CD14-positive monocyte (primary cell): ENCODE results near the gene LGALS16. TPM values are rescaled to one million over a fixed set of nuclear protein-coding genes. Genes with fewer than 3 reads are reported as not detected.
"Not testable (repeated sequence)": the region's sequence is repeated elsewhere in the genome, so short reads cannot be mapped to it uniquely, and the experiment has no call there.

Experiments
- DNase-seq, 3 donors: peaks; one replicate each; pipeline ENCODE4 v3.0.0-alpha.2; 2011 to 2022
- H2AFZ ChIP-seq: 2 replicates; pipeline ENCODE4 v1.6.0; 2012; ENCODE audit warnings: mild to moderate bottlenecking, low read depth, low read length, inconsistent platforms; ENCODE audit not compliant: insufficient read depth, poor library complexity, severe bottlenecking
- H3K27ac ChIP-seq, 2 donors: 1 replicate in 1 of 2; 2 replicates in 1 of 2; pipeline ENCODE4 v1.5.1; 2012 to 2013; ENCODE audit warnings: low read length in 2 of 2, control low read depth in 1 of 2, inconsistent platforms in 1 of 2, low read depth in 1 of 2, mild to moderate bottlenecking in 1 of 2
- H3K27me3 ChIP-seq, 2 donors: one replicate each; pipeline versions ENCODE4 v1.6.0 to v1.6.1; 2011 to 2013; ENCODE audit warnings: low read length in 2 of 2; ENCODE audit not compliant: control insufficient read depth in 2 of 2, insufficient read depth in 2 of 2
- H3K36me3 ChIP-seq, 2 donors: replicated peaks in 1 of 2; 1 replicate in 1 of 2; 2 replicates in 1 of 2; pipeline versions ENCODE4 v1.5.1 to v1.6.1; 2012 to 2013; ENCODE audit warnings: low read length in 2 of 2, control low read depth in 1 of 2, inconsistent platforms in 1 of 2, mild to moderate bottlenecking in 1 of 2; ENCODE audit not compliant: insufficient read depth in 2 of 2, control insufficient read depth in 1 of 2
- H3K4me1 ChIP-seq, 2 donors: 1 replicate in 1 of 2; 2 replicates in 1 of 2; pipeline versions ENCODE4 v1.5.1 to v1.6.1; 2012 to 2013; ENCODE audit warnings: low read length in 2 of 2, control low read depth in 1 of 2, inconsistent platforms in 1 of 2, mild to moderate bottlenecking in 1 of 2, moderate library complexity in 1 of 2; ENCODE audit not compliant: insufficient read depth in 2 of 2, control insufficient read depth in 1 of 2
- H3K4me2 ChIP-seq: replicated peaks from 2 replicates; pipeline ENCODE3; 2012; ENCODE audit warnings: low read length, moderate library complexity, mild to moderate bottlenecking; ENCODE audit not compliant: poor library complexity, severe bottlenecking; ENCODE audit errors: extremely low read depth
- H3K4me3 ChIP-seq, 3 experiments: fragments of 200-600 bp in 1 of 3; sonication (generic) in 1 of 3; replicated peaks in 1 of 3; 1 replicate in 2 of 3; 2 replicates in 1 of 3; pipeline ENCODE4 v1.5.1; 2011 to 2013; ENCODE audit warnings: low read length in 3 of 3, mild to moderate bottlenecking in 3 of 3, control low read depth in 2 of 3, low read depth in 2 of 3, inconsistent platforms in 1 of 3, moderate library complexity in 1 of 3
- H3K79me2 ChIP-seq: 2 replicates; pipeline ENCODE4 v1.6.0; 2012; ENCODE audit warnings: mild to moderate bottlenecking, control low read depth, inconsistent platforms, low read length, moderate library complexity; ENCODE audit not compliant: insufficient read depth
- H3K9ac ChIP-seq: 2 replicates; pipeline ENCODE4 v1.6.0; 2017; ENCODE audit warnings: low read length, mild to moderate bottlenecking; ENCODE audit not compliant: insufficient read depth, poor library complexity, severe bottlenecking
- H3K9me3 ChIP-seq, 2 donors: replicated peaks in 1 of 2; 1 replicate in 1 of 2; 2 replicates in 1 of 2; pipeline versions ENCODE4 v1.5.1 to v1.6.1; 2012 to 2013; ENCODE audit warnings: low read length in 2 of 2, control low read depth in 1 of 2; ENCODE audit not compliant: control insufficient read depth in 1 of 2, insufficient read depth in 1 of 2
- H4K20me1 ChIP-seq: 2 replicates; pipeline ENCODE4 v1.6.0; 2012; ENCODE audit warnings: mild to moderate bottlenecking, low read length, control low read depth, moderate library complexity; ENCODE audit not compliant: insufficient read depth
- H3K27ac Mint-ChIP-seq, 7 donors: one replicate each; pipeline ENCODE4 v1.8.0; 2020; ENCODE audit warnings: mild to moderate bottlenecking in 7 of 7, mixed read lengths in 7 of 7, moderate library complexity in 6 of 7, inconsistent platforms in 2 of 7
- H3K27me3 Mint-ChIP-seq, 3 donors: one replicate each; pipeline ENCODE4 v1.8.0; 2021 to 2022; ENCODE audit warnings: low read depth in 3 of 3, mild to moderate bottlenecking in 3 of 3, mixed read lengths in 3 of 3, moderate library complexity in 3 of 3, inconsistent platforms in 1 of 3
- H3K36me3 Mint-ChIP-seq, 2 donors: one replicate each; pipeline ENCODE4 v1.8.0; 2020; ENCODE audit warnings: mixed read lengths in 2 of 2, inconsistent platforms in 1 of 2, mild to moderate bottlenecking in 1 of 2
- H3K4me1 Mint-ChIP-seq: one replicate; pipeline ENCODE4 v1.8.0; 2020; ENCODE audit warnings: mild to moderate bottlenecking, mixed read lengths
- H3K4me3 Mint-ChIP-seq, 2 donors: one replicate each; pipeline ENCODE4 v1.8.0; 2020; ENCODE audit warnings: mild to moderate bottlenecking in 2 of 2, mixed read lengths in 2 of 2, moderate library complexity in 1 of 2
- H3K9me3 Mint-ChIP-seq, 7 donors: one replicate each; pipeline ENCODE4 v1.8.0; 2020 to 2022; ENCODE audit warnings: mixed read lengths in 7 of 7, mild to moderate bottlenecking in 6 of 7, moderate library complexity in 6 of 7, inconsistent platforms in 2 of 7
- WGBS: methylation state at CpG from one replicate; pipeline ENCODE4 v1.1.5; 2013; ENCODE audit warnings: missing lambda C conversion rate; ENCODE audit not compliant: insufficient coverage; 5-methylcytosine and 5-hydroxymethylcytosine counted together
- intact Hi-C, 2 donors: fragments of 100-400 bp; cut with micrococcal nuclease; formaldehyde crosslinking; loops; one replicate each; pipeline versions ENCODE4 v1.15.0 to v1.15.1; 2023
- polyA plus RNA-seq, 3 donors: library from polyadenylated mRNA; depleted of rRNA in 1 of 3; unstranded in 2 of 3; stranded (reverse) in 1 of 3; fragments of 300-500 nt in 2 of 3; fragments of >200 nt in 1 of 3; fragmentation: Illumina TruSeq in 2 of 3; gene quantifications; 1 replicate in 2 of 3; 2 replicates in 1 of 3; pipeline ENCODE4 v1.2.3, GENCODE V29; 2012 to 2021
- TF ChIP-seq, protein P1 (sequence below): fragments of 200-600 bp; IDR thresholded peaks from one replicate; pipeline ENCODE4 v1.8.0; 2022; ENCODE audit warnings: antibody characterized with exemption, mild to moderate bottlenecking

Gene LGALS16
- polyA plus RNA-seq, 3 donors, result not detected

- TF ChIP-seq, protein P1, sequence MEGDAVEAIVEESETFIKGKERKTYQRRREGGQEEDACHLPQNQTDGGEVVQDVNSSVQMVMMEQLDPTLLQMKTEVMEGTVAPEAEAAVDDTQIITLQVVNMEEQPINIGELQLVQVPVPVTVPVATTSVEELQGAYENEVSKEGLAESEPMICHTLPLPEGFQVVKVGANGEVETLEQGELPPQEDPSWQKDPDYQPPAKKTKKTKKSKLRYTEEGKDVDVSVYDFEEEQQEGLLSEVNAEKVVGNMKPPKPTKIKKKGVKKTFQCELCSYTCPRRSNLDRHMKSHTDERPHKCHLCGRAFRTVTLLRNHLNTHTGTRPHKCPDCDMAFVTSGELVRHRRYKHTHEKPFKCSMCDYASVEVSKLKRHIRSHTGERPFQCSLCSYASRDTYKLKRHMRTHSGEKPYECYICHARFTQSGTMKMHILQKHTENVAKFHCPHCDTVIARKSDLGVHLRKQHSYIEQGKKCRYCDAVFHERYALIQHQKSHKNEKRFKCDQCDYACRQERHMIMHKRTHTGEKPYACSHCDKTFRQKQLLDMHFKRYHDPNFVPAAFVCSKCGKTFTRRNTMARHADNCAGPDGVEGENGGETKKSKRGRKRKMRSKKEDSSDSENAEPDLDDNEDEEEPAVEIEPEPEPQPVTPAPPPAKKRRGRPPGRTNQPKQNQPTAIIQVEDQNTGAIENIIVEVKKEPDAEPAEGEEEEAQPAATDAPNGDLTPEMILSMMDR, result no peak
- Mint-ChIP-seq H3K4me3 (no peak overlapping the region), H3K4me1 (peaks cover 3% of the 10 kb centered on the region), H3K27me3 (peaks cover 4 to 7% (median 5%) of the 10 kb centered on the region in 3 donors), H3K36me3 (no peaks in the 10 kb centered on the region), H3K27ac (no peak overlapping the region), H3K9me3 (no peaks in the 10 kb centered on the region)
- intact Hi-C loops, result loop anchor here (2.0 to 10.0 kb wide), 2 partner anchors 120 to 178 kb away; partner anchors contain the start of gene DLL3 (in 1 of the 2)
- DNase-seq, result no peak
- H3K9me3 ChIP-seq, result no peaks in the 10 kb centered on the region
- no peak overlapping the region for H2AFZ ChIP-seq
- H3K4me2 ChIP-seq, result no peak overlapping the region
- no peaks in the 10 kb centered on the region for H4K20me1 ChIP-seq
- WGBS, result 67% methylated on average over 3 of the region's 5 CpGs
- H3K9ac ChIP-seq, result no peak overlapping the region
- no peaks in the 10 kb centered on the region for H3K36me3 ChIP-seq
- H3K27ac ChIP-seq, result no peak overlapping the region
- H3K27me3 ChIP-seq, result peaks cover 4 to 10% of the 10 kb centered on the region in 2 donors
- H3K4me1 ChIP-seq, result no peaks in the 10 kb centered on the region
- no peaks in the 10 kb centered on the region for H3K79me2 ChIP-seq
- H3K4me3 ChIP-seq, result no peak overlapping the region
Measured at GRCh38 chr19:39672473-39672872, 16.8 kb downstream of the LGALS16 start.

- H3K4me2 ChIP-seq, H3K79me2 ChIP-seq, H3K36me3 Mint-ChIP-seq, H3K27me3 ChIP-seq, H3K4me1 ChIP-seq, H3K27ac ChIP-seq, H3K27ac Mint-ChIP-seq, H3K4me3 ChIP-seq, DNase-seq, H3K4me3 Mint-ChIP-seq, H3K27me3 Mint-ChIP-seq, H3K9ac ChIP-seq, H3K9me3 ChIP-seq, H3K9me3 Mint-ChIP-seq, H4K20me1 ChIP-seq, H2AFZ ChIP-seq, H3K36me3 ChIP-seq: not testable (repeated sequence)
- peaks cover 11% of the 10 kb centered on the region for H3K4me1 Mint-ChIP-seq
- WGBS, result no CpG with 5 or more reads among the region's 1 CpG
- intact Hi-C loops, result loop anchor here (2.0 to 10.0 kb wide), 2 partner anchors 121 to 179 kb away; partner anchors contain the start of gene DLL3 (in 1 of the 2)
Measured at GRCh38 chr19:39673862-39674261, 18.1 kb downstream of the LGALS16 start.
